Body of pancreas (tissue), 4 donors: ENCODE measurements around the gene CPM.

ENCODE experiments used
- CTCF ChIP-seq, 7 experiments: fragments of 450-650 bp in 4 of 7; fragments of 200-600 bp in 3 of 7; sonication (generic) in 3 of 7; IDR thresholded peaks; one replicate each; pipeline ENCODE4 v1.5.1; 2016 to 2019; ENCODE audit warnings: antibody characterized with exemption in 7 of 7
- POLR2A ChIP-seq, 3 donors: fragments of 450-650 bp; IDR thresholded peaks; one replicate each; pipeline ENCODE4 v1.6.1; 2016; ENCODE audit warnings: antibody characterized with exemption in 3 of 3, mild to moderate bottlenecking in 2 of 3

- TF ChIP-seq CTCF (IDR thresholded peaks at IDR 0.05) (no peak), POLR2A (IDR thresholded peaks at IDR 0.05) (no peak)
Observed at GRCh38 chr12:68981516-68981915, 48.5 kb upstream of the CPM start.
